ENCODE results near the gene ZHX3. TPM values are rescaled to one million over a fixed set of nuclear protein-coding genes. Genes with fewer than 3 reads are reported as not detected.
A peak's percentile ranks its signal among the peaks of the same experiment; 100 is the strongest.

Gene ZHX3
- polyA plus RNA-seq, 6 donors from 2014 or later = 3.8 to 27.8 (median 11.9) TPM

GRCh38 chr20:41349266-41349665 is 31.7 kb upstream of the ZHX3 start:
- no peaks in the 10 kb centered on the region for H3K9me3 Mint-ChIP-seq
- DNase-seq = no peak
- peaks cover 6 to 38% (median 17%) of the 10 kb centered on the region in 3 donors for H3K27me3 Mint-ChIP-seq
- no peak overlapping the region for H3K27ac Mint-ChIP-seq
- no peaks in the 10 kb centered on the region for H3K36me3 Mint-ChIP-seq
- H3K4me3 Mint-ChIP-seq = no peak overlapping the region
- ATAC-seq (ENCODE audit: low read depth in 2 of 2) = no peak
- H3K4me1 Mint-ChIP-seq = peaks cover 0 to 2% (median 0%) of the 10 kb centered on the region in 3 donors

- peaks cover 0 to 2% (median 0%) of the 10 kb centered on the region in 3 donors for H3K4me1 Mint-ChIP-seq
- no peak overlapping the region for H3K4me3 Mint-ChIP-seq
- peaks cover 6 to 31% (median 17%) of the 10 kb centered on the region in 3 donors for H3K27me3 Mint-ChIP-seq
- no peaks in the 10 kb centered on the region for H3K36me3 Mint-ChIP-seq
- DNase-seq (no peak), ATAC-seq (ENCODE audit: low read depth in 2 of 2) (no peak)
- no peaks in the 10 kb centered on the region for H3K9me3 Mint-ChIP-seq
- H3K27ac Mint-ChIP-seq = no peak overlapping the region
Measured at GRCh38 chr20:41348430-41349172, 31.1 kb upstream of the ZHX3 start.

GRCh38 chr20:41347523-41348429 is 30.2 kb upstream of the ZHX3 start:
- no peaks in the 10 kb centered on the region for H3K36me3 Mint-ChIP-seq
- H3K27me3 Mint-ChIP-seq = peaks cover 6 to 27% (median 17%) of the 10 kb centered on the region in 3 donors
- H3K9me3 Mint-ChIP-seq = no peaks in the 10 kb centered on the region
- no peak overlapping the region for H3K4me3 Mint-ChIP-seq
- DNase-seq = no peak
- peaks cover 0 to 2% (median 0%) of the 10 kb centered on the region in 3 donors for H3K4me1 Mint-ChIP-seq
- no peak for ATAC-seq (ENCODE audit: low read depth in 2 of 2)
- no peak overlapping the region for H3K27ac Mint-ChIP-seq

- DNase-seq = no peak
- no peak for ATAC-seq (ENCODE audit: low read depth in 2 of 2)
- no peak overlapping the region for H3K27ac Mint-ChIP-seq
Measured at GRCh38 chr20:41345729-41346067, 28.2 kb upstream of the ZHX3 start.

GRCh38 chr20:41344938-41345728 is 27.6 kb upstream of the ZHX3 start:
- no peak for ATAC-seq (ENCODE audit: low read depth in 2 of 2)
- H3K27ac Mint-ChIP-seq = no peak overlapping the region
- peaks cover 3 to 8% (median 4%) of the 10 kb centered on the region in 3 donors for H3K4me1 Mint-ChIP-seq
- H3K27me3 Mint-ChIP-seq = peaks cover 2 to 23% (median 9%) of the 10 kb centered on the region in 3 donors
- no peaks in the 10 kb centered on the region for H3K36me3 Mint-ChIP-seq
- no peak overlapping the region for H3K4me3 Mint-ChIP-seq
- no peaks in the 10 kb centered on the region for H3K9me3 Mint-ChIP-seq
- no peak for DNase-seq

More at GRCh38 chr20:41345729-41346067, 28.2 kb upstream of the ZHX3 start:
- Mint-ChIP-seq H3K4me3 (no peak overlapping the region), H3K4me1 (peaks cover 0 to 2% (median 0%) of the 10 kb centered on the region in 3 donors), H3K9me3 (no peaks in the 10 kb centered on the region), H3K36me3 (no peaks in the 10 kb centered on the region), H3K27me3 (peaks cover 5 to 26% (median 15%) of the 10 kb centered on the region in 3 donors)

- Mint-ChIP-seq H3K36me3 (no peaks in the 10 kb centered on the region), H3K27ac (no peak overlapping the region), H3K27me3 (peaks cover 8 to 29% (median 9%) of the 10 kb centered on the region in 3 donors), H3K4me3 (no peak overlapping the region), H3K9me3 (no peaks in the 10 kb centered on the region), H3K4me1 (peaks cover 5 to 14% (median 11%) of the 10 kb centered on the region in 3 donors)
- DNase-seq = no peak
- no peak for ATAC-seq (ENCODE audit: low read depth in 2 of 2)
Measured at GRCh38 chr20:41344477-41344876, 26.9 kb upstream of the ZHX3 start.

- peaks cover 8 to 27% (median 15%) of the 10 kb centered on the region in 3 donors for H3K27me3 Mint-ChIP-seq
- DNase-seq = no peak
- ATAC-seq (ENCODE audit: low read depth in 2 of 2) = no peak
- H3K4me1 Mint-ChIP-seq = peaks cover 5 to 15% (median 12%) of the 10 kb centered on the region in 3 donors
- H3K4me3 Mint-ChIP-seq = peak overlapping the region in 1 of 8 donors; percentile 40
- no peak overlapping the region for H3K27ac Mint-ChIP-seq
- no peaks in the 10 kb centered on the region for H3K36me3 Mint-ChIP-seq
- H3K9me3 Mint-ChIP-seq = no peaks in the 10 kb centered on the region
Measured at GRCh38 chr20:41342474-41343464, 25.2 kb upstream of the ZHX3 start.

GRCh38 chr20:41340327-41341055 is 23.0 kb upstream of the ZHX3 start, which contains the start of gene LPIN3:
Gene LPIN3, plus strand, starts transcription at chr20:41340821. Its CDS starts 4,983 bp downstream, at chr20:41345804.
- Mint-ChIP-seq H3K27me3 (peaks cover 13 to 32% (median 22%) of the 10 kb centered on the region in 3 donors), H3K9me3 (no peaks in the 10 kb centered on the region), H3K4me1 (peaks cover 5 to 15% (median 12%) of the 10 kb centered on the region in 3 donors), H3K36me3 (no peaks in the 10 kb centered on the region), H3K4me3 (peak within 1 kb of the TSS; percentile 52 to 91 (median 88)), H3K27ac (peak within 1 kb of the TSS in 5 of 6 donors; percentile 24 to 93 (median 55))
- ATAC-seq (ENCODE audit: low read depth in 2 of 2) = peak; percentile 70 to 75
- peak; percentile 29 for DNase-seq

- no peaks in the 10 kb centered on the region for H3K9me3 Mint-ChIP-seq
- H3K4me3 Mint-ChIP-seq = peak overlapping the region; percentile 52 to 91 (median 88)
- ATAC-seq (ENCODE audit: low read depth in 2 of 2) = peak; percentile 91 to 93
- peaks cover 5 to 15% (median 12%) of the 10 kb centered on the region in 3 donors for H3K4me1 Mint-ChIP-seq
- peaks cover 18 to 35% (median 26%) of the 10 kb centered on the region in 3 donors for H3K27me3 Mint-ChIP-seq
- peak overlapping the region in 5 of 6 donors; percentile 24 to 93 (median 55) for H3K27ac Mint-ChIP-seq
- H3K36me3 Mint-ChIP-seq = no peaks in the 10 kb centered on the region
- peak; percentile 78 for DNase-seq
Measured at GRCh38 chr20:41339957-41340326, 22.4 kb upstream of the ZHX3 start.

GRCh38 chr20:41336711-41337492 is 19.4 kb upstream of the ZHX3 start:
- H3K9me3 Mint-ChIP-seq = no peaks in the 10 kb centered on the region
- H3K27me3 Mint-ChIP-seq = peaks cover 19 to 48% (median 44%) of the 10 kb centered on the region in 3 donors
- DNase-seq = no peak
- H3K4me3 Mint-ChIP-seq = peak overlapping the region in 1 of 8 donors; percentile 28
- H3K4me1 Mint-ChIP-seq = peaks cover 5 to 15% (median 12%) of the 10 kb centered on the region in 3 donors
- H3K27ac Mint-ChIP-seq = no peak overlapping the region
- no peaks in the 10 kb centered on the region for H3K36me3 Mint-ChIP-seq
- no peak for ATAC-seq (ENCODE audit: low read depth in 2 of 2)

GRCh38 chr20:41335591-41335990 is 18.1 kb upstream of the ZHX3 start:
- H3K9me3 Mint-ChIP-seq = no peaks in the 10 kb centered on the region
- no peak overlapping the region for H3K27ac Mint-ChIP-seq
- H3K27me3 Mint-ChIP-seq = peaks cover 19 to 56% (median 46%) of the 10 kb centered on the region in 3 donors
- H3K36me3 Mint-ChIP-seq = no peaks in the 10 kb centered on the region
- H3K4me1 Mint-ChIP-seq = peaks cover 5 to 18% (median 12%) of the 10 kb centered on the region in 3 donors
- ATAC-seq (ENCODE audit: low read depth in 2 of 2) = no peak
- no peak overlapping the region for H3K4me3 Mint-ChIP-seq
- DNase-seq = no peak

Measured in naive B cell (primary cell).